K562 (cell line): ENCODE measurements around the gene IBTK. TPM values are rescaled to one million over a fixed set of nuclear protein-coding genes. Genes with fewer than 3 reads are reported as not detected.

Source experiments
- ATAC-seq: fragments of 200-7000 bp; cut with Tn5 transposase; 3 replicates; pipeline ENCODE4 v1.9.1; 2020; ENCODE audit warnings: moderate library complexity
- BruUV-seq: library from RNA; stranded (reverse); fragments of 400-500 nt; replicated peaks from 2 replicates; lab custom pipeline; 2021; lab: Mats Ljungman, UMichigan
- CTCF ChIA-PET: fragments of 300-600 bp; formaldehyde crosslinking; extraction: SDS; loops from one replicate; lab custom pipeline; 2021; ENCODE audit warnings: low intra/inter-chr PET ratio; lab: Yijun Ruan, JAX
- POLR2A ChIA-PET: fragments of 300-600, 350-650 bp; sonication (Branson Sonifier 250); formaldehyde crosslinking; extraction: SDS; loops from one replicate; lab custom pipeline; 2021; ENCODE audit warnings: antibody characterized with exemption, inconsistent platforms; lab: Yijun Ruan, JAX
- DNase-seq, 4 experiments: peaks; one replicate each; pipeline versions ENCODE4 v3.0.0 to v3.0.0-alpha.2; 2011 to 2018; ENCODE audit warnings: low spot score in 3 of 4, mixed read lengths in 3 of 4; ENCODE audit errors: extremely low read depth in 1 of 4
- FAIRE-seq: peaks from 2 replicates; lab custom pipeline; 2011; peaks lifted over from hg19 to GRCh38; lab: Jason Lieb, UNC
- H2AFZ ChIP-seq: 2 replicates; pipeline ENCODE4 v1.6.0; 2011; ENCODE audit warnings: low read depth, low read length, control low read depth, inconsistent platforms
- H3K27ac ChIP-seq: fragments of 200-600 bp; 3 replicates; pipeline ENCODE4 v1.8.0; 2011; ENCODE audit warnings: low read depth, mild to moderate bottlenecking, control low read depth, inconsistent platforms, low read length, moderate library complexity, mixed read lengths; ENCODE audit errors: extremely low read depth
- H3K27me3 ChIP-seq, 2 experiments: fragments of 300-600 bp in 1 of 2; 2 replicates in 1 of 2; 3 replicates in 1 of 2; pipeline versions ENCODE4 v1.6.0 to v1.8.0; 2011; ENCODE audit warnings: inconsistent platforms in 2 of 2, low read length in 2 of 2, mild to moderate bottlenecking in 1 of 2, mixed read lengths in 1 of 2, moderate library complexity in 1 of 2; ENCODE audit not compliant: control insufficient read depth in 2 of 2, insufficient read depth in 2 of 2
- H3K36me3 ChIP-seq: fragments of 300-600 bp; 3 replicates; pipeline ENCODE4 v1.8.0; 2011; ENCODE audit warnings: mild to moderate bottlenecking, low read length, inconsistent platforms; ENCODE audit not compliant: control insufficient read depth, insufficient read depth
- H3K4me1 ChIP-seq, 2 experiments: fragments of 200-600 bp in 1 of 2; replicated peaks in 1 of 2; 2 replicates in 1 of 2; 3 replicates in 1 of 2; pipeline versions ENCODE4 v1.5.1 to v1.8.0; 2011; ENCODE audit warnings: inconsistent platforms in 2 of 2, low read length in 2 of 2, mild to moderate bottlenecking in 1 of 2, mixed read lengths in 1 of 2, moderate library complexity in 1 of 2; ENCODE audit not compliant: control insufficient read depth in 2 of 2, insufficient read depth in 2 of 2
- H3K4me2 ChIP-seq: 2 replicates; pipeline ENCODE4 v1.6.1; 2011; ENCODE audit warnings: low read length, control low read depth, inconsistent platforms, mixed read lengths; ENCODE audit not compliant: insufficient read depth
- H3K4me3 ChIP-seq: fragments of 200-600 bp; sonication (generic), shearing (Covaris generic); 2 replicates; pipeline ENCODE4 v1.5.1; 2016; ENCODE audit warnings: control low read depth, inconsistent platforms
- H3K79me2 ChIP-seq: fragments of 200-600 bp; 3 replicates; pipeline ENCODE4 v1.8.0; 2011; ENCODE audit warnings: low read length, inconsistent platforms; ENCODE audit not compliant: control insufficient read depth, insufficient read depth
- H3K9ac ChIP-seq, 2 experiments: 2 replicates each; pipeline versions ENCODE4 v1.6.0 to v1.6.1; 2011; ENCODE audit warnings: low read depth in 2 of 2, low read length in 2 of 2, control low read depth in 1 of 2, inconsistent platforms in 1 of 2, mild to moderate bottlenecking in 1 of 2, mixed read lengths in 1 of 2; ENCODE audit not compliant: insufficient read depth in 1 of 2
- H3K9me1 ChIP-seq: one replicate; pipeline ENCODE4 v1.6.0; 2011; ENCODE audit warnings: inconsistent platforms, mild to moderate bottlenecking, low read length, moderate library complexity; ENCODE audit not compliant: control insufficient read depth, insufficient read depth
- H3K9me3 ChIP-seq: replicated peaks from 2 replicates; pipeline ENCODE4 v1.5.1; 2011; ENCODE audit warnings: low read depth, low read length, inconsistent platforms; ENCODE audit not compliant: control insufficient read depth, insufficient read depth
- H4K20me1 ChIP-seq: replicated peaks from 2 replicates; pipeline ENCODE4 v1.6.1; 2011; ENCODE audit warnings: low read length, inconsistent platforms, mixed read lengths; ENCODE audit not compliant: control insufficient read depth, insufficient read depth
- CEBPB ChIP-seq: fragments of 450-650 bp; IDR thresholded peaks from 2 replicates; pipeline ENCODE4 v1.6.1; 2016; ENCODE audit warnings: missing genetic modification characterization, missing compliant biosample characterization
- CEBPG ChIP-seq, 3 experiments: fragments of 200-800 bp in 1 of 3; sonication (Bioruptor generic) in 1 of 3; sonication (generic) in 1 of 3; formaldehyde crosslinking in 1 of 3; IDR thresholded peaks in 2 of 3; conservative IDR thresholded peaks in 1 of 3; 2 replicates each; pipeline versions ENCODE4 v1.6.1 to v1.8.0; 2016 to 2022; ENCODE audit warnings: missing compliant biosample characterization in 2 of 3, missing genetic modification characterization in 2 of 3, mild to moderate bottlenecking in 1 of 3, missing genetic modification reagents in 1 of 3
- CHD2 ChIP-seq: IDR thresholded peaks from 2 replicates; pipeline ENCODE4 v1.6.1; 2011; ENCODE audit warnings: low read depth, low read length
- E2F3 ChIP-seq: fragments of 250-450 bp; sonication (Bioruptor Pico); IDR thresholded peaks from 2 replicates; pipeline ENCODE4 v1.4.0; 2020; ENCODE audit warnings: mild to moderate bottlenecking
- HBP1 ChIP-seq: fragments of 450-650 bp; formaldehyde crosslinking; IDR thresholded peaks from 2 replicates; pipeline ENCODE4 v1.4.0; 2022; ENCODE audit warnings: missing genetic modification characterization
- JUN ChIP-seq, 2 experiments: sonication (generic) in 1 of 2; formaldehyde crosslinking in 1 of 2; IDR thresholded peaks; 2 replicates each; pipeline versions ENCODE4 v1.6.1 to v1.8.0; 2012 to 2022; ENCODE audit warnings: borderline replicate concordance in 2 of 2, mild to moderate bottlenecking in 2 of 2, improper control_type of control experiment in 1 of 2, low read depth in 1 of 2, low read length in 1 of 2, missing genetic modification reagents in 1 of 2
- POLR2AphosphoS5 ChIP-seq: IDR thresholded peaks from 2 replicates; pipeline ENCODE4 v1.6.1; 2011; ENCODE audit warnings: mild to moderate bottlenecking, low read depth, low read length, moderate library complexity; ENCODE audit not compliant: control insufficient read depth, insufficient read depth
- PTRF ChIP-seq: fragments of 450-650 bp; IDR thresholded peaks from 2 replicates; pipeline ENCODE4 v1.6.1; 2016; ENCODE audit warnings: mild to moderate bottlenecking, missing genetic modification characterization, missing compliant biosample characterization
- ZNF121 ChIP-seq: sonication (generic); formaldehyde crosslinking; conservative IDR thresholded peaks from 2 replicates; pipeline ENCODE4 v1.8.0; 2022; ENCODE audit warnings: missing genetic modification reagents
- ZNF79 ChIP-seq: fragments of 250-450 bp; sonication (Bioruptor Pico); IDR thresholded peaks from 2 replicates; pipeline ENCODE4 v1.4.0; 2020; ENCODE audit warnings: low read depth, mild to moderate bottlenecking, moderate library complexity
- WGBS: fragments of 100-300 bp; shearing (Covaris generic); methylation state at CpG from one replicate; pipeline ENCODE4 v1.1.6; 2016; ENCODE audit warnings: low coverage, mixed read lengths; ENCODE audit not compliant: insufficient coverage; ENCODE audit errors: missing lambda C conversion rate; 5-methylcytosine and 5-hydroxymethylcytosine counted together
- in situ Hi-C: fragments of 300-500 bp; cut with MboI; formaldehyde crosslinking; loops from 4 replicates; pipeline ENCODE4 v1.15.0; 2018; ENCODE audit warnings: inconsistent platforms, mixed read lengths
- intact Hi-C: fragments of 100-400 bp; cut with micrococcal nuclease; formaldehyde crosslinking; loops from 2 replicates; pipeline ENCODE4 v1.14.2; 2022
- polyA plus RNA-seq, 8 experiments: library from polyadenylated mRNA; depleted of rRNA in 4 of 8; stranded (reverse) in 5 of 8; unstranded in 3 of 8; fragments of >200 nt; fragmentation: Nextera tagmentation in 2 of 8; fragmentation: Illumina TruSeq in 1 of 8; extraction: Ambion mirVana in 2 of 8; extraction: Trizol in 1 of 8; gene quantifications; 2 replicates each; pipeline versions ENCODE4 v1.2.1 to v1.2.3, GENCODE V29; 2011 to 2014; ENCODE audit warnings: inconsistent platforms in 1 of 8, missing spikeins in 1 of 8
- total RNA-seq, 7 experiments: library from RNA; depleted of rRNA in 6 of 7; stranded (reverse); fragments of >200 nt in 6 of 7; fragmentation: Illumina TruSeq in 2 of 7; extraction: Trizol in 2 of 7; gene quantifications; 2 replicates each; pipeline versions ENCODE4 v1.2.1 to v1.2.3, GENCODE V29; 2011 to 2021; ENCODE audit warnings: low replicate concordance in 1 of 7

The IBTK gene
- total and polyA plus RNA-seq, 9 of the 15 experiments (the other 6 are each of a cell fraction or from before 2014, with no cell fraction given), result 13.2 to 36.4 (median 21.8) TPM

GRCh38 chr6:82227770-82228169 is 19.8 kb downstream of the IBTK start (continued):
- no peak for TF ChIP-seq POLR2AphosphoS5
- TF ChIP-seq E2F3 (CRISPR knock-in tag), result no peak
- TF ChIP-seq HBP1 (CRISPR knock-in tag), result no peak
- no peak for TF ChIP-seq PTRF
- TF ChIP-seq CHD2, result no peak
- no peak for TF ChIP-seq JUN (IDR thresholded peaks at IDR 0.05; ENCODE audit: borderline replicate concordance, low read depth, low read length)
- no peak for TF ChIP-seq JUN (CRISPR knock-in tag; IDR thresholded peaks at IDR 0.05; ENCODE audit: borderline replicate concordance)
- no peak for TF ChIP-seq ZNF121 (CRISPR knock-in tag)

- H3K4me1 ChIP-seq, result no peaks in the 10 kb centered on the region
- H3K4me2 ChIP-seq, result no peak overlapping the region
- no peak overlapping the region for H3K4me3 ChIP-seq
- H3K79me2 ChIP-seq, result no peaks in the 10 kb centered on the region
- H3K27me3 ChIP-seq, result no peaks in the 10 kb centered on the region
- H3K36me3 ChIP-seq, result peaks cover 79% of the 10 kb centered on the region
- ChIA-PET POLR2A (no interaction called here), CTCF (no interaction called here)
- ATAC-seq, result no peak
- no peaks in the 10 kb centered on the region for H3K9me3 ChIP-seq
- in situ Hi-C loops, result no loop called here
- H2AFZ ChIP-seq, result no peak overlapping the region
- WGBS, result 100% methylated on average over 2 of the region's 2 CpGs
- FAIRE-seq, result no peak
- H3K9me1 ChIP-seq, result no peaks in the 10 kb centered on the region
- DNase-seq, result no peak
- H3K27ac ChIP-seq, result no peak overlapping the region
- intact Hi-C loops, result no loop called here
- H3K9ac ChIP-seq, result no peak overlapping the region
- TF ChIP-seq CEBPG (CRISPR knock-in tag; IDR thresholded peaks at IDR 0.05) (no peak), CEBPG (tag; conservative IDR thresholded peaks at IDR 0.05 in 1 of 2, IDR thresholded peaks at IDR 0.05 in 1 of 2) (peak; percentile 40 to 85; a peak in 2 of 4 replicates), CEBPB (tag) (peak; percentile 83), ZNF79 (CRISPR knock-in tag) (no peak)
- BruUV-seq, result no TSS peak
- no peaks in the 10 kb centered on the region for H4K20me1 ChIP-seq
These were observed 27.4 kb downstream of the IBTK start for GRCh38 chr6:82220167-82220566.
